ENCODE data around the gene PLEKHH1.

PLEKHH1 gene

DNA sequence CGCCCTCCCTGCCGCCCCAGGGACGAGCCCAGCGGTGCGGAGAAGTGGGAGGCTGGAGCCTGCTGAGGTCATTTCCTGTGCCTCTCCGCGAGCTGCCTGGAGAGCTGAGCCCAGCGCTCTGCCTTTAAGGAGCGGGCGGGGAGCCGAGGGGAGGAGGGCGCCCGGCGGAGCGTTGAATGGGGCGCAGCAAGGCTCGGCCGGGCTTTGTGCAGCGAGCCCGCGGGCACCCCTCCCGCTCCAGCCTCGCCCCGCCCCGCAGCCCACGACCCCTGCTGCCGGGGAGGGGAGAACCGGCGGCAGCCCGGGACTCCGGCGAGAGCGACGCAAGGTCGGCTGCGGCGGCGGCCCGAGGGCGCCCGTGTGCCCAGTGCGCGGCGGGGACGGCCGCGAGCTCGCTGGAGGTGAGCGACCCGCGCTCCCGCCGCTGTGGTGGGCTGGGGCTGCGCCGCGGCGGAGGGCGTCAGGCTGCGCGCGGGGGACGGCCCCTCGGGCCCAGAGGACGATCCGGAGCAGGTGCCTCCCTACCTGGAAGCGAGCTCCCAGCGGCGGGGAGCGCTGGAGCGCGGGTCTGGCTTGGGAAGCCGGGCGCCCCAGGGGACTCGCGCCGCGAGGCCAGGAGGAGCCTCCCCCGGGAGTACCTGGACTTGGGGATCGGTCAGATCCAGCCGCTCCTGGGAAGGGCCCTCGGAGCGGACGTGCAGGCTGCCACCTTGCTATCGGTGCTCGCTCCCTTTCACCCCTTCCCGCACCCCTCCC is at the start of gene PLEKHH1:
Gene PLEKHH1, plus strand, starts transcription at position 293 of the 756 bp plus-strand sequence. CDS start 8,578 bp downstream, outside the sequence.
- no peaks in the 10 kb centered on the region for H3K4me1 ChIP-seq (ENCODE audit: control insufficient read depth, insufficient read depth, low read length, unreplicated experiment)
- peak within 1 kb of the TSS; percentile 82 for H2AFZ ChIP-seq (ENCODE audit: low read length, unreplicated experiment)
- peaks cover 49% of the 10 kb centered on the region for H3K27me3 ChIP-seq (ENCODE audit: insufficient read depth, low read length)
- no peaks in the 10 kb centered on the region for H3K79me2 ChIP-seq (ENCODE audit: control insufficient read depth, insufficient read depth, low read length, unreplicated experiment)
- H3K36me3 ChIP-seq (ENCODE audit: insufficient read depth, low read length) = no peaks in the 10 kb centered on the region
- peak within 1 kb of the TSS; percentile 84 for H3K4me3 ChIP-seq (ENCODE audit: low read depth, low read length)
- H3K27ac ChIP-seq (ENCODE audit: low read depth, low read length) = no peak within 1 kb of the TSS

DNA sequence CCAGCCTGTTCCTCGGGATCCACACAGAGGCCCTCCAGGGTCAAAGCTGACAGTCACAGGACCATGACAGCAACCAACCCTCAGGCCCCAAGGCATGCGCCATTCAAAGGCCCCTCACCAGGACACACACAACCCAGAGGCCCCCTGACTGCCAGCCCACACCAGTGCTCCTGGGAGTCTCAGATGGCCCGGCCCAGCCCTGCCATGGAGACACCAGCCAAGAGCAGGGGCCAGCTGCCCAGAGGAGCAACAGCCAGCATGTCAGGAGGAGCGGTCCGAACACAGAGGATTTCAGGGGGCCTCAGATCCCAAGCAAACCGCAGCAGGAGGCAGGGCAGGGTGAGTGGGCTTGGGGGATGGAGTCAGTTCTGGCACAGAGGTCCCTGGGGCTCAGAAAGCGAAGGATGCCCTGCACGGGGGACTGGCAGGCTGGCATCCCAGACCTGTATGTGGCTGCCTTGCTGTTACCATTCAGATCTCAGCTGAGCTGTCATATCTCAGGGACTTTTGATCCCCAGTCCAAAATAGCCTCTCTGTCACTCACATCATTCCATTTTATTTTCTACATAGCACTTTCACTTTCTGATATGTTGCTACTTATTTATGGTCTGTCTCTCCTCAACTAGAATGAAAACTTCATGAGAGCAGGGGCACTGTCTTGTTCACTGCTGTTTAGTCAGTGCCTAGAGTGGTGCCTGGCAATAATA is 49.4 kb upstream of the PLEKHH1 start:
- H3K36me3 ChIP-seq (ENCODE audit: insufficient read depth, low read length) = no peaks in the 10 kb centered on the region

DNA sequence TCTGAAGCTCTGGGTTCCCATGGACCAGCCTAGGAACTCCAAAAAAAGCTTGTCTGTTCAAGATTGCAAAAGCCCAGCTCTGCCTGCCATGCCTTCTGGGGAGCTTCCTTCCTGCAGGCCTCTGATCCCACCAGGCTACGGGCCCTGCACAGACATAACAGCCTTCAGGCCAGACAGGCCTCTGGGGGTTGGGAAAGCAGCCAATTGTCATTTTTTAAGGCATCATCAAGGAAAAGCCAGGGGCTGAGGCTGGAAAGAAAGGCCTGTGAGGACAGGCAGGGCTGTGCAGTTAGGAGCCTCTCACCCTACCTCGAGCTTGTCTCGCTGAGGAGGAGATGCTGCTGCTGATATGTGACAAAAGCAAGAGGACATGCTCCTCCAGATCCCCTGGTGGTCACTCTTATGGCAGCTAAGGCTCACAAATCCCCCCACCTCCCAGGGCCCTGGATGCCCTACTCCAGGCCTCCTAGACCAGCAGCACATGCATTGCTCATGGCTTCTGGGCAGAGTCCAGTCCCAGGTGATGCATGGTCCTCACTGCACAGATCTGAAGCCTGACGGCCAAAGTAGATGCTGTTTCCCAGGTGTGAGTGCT is 47.5 kb upstream of the PLEKHH1 start:
- Histone ChIP-seq H3K4me3 (ENCODE audit: low read depth, low read length) (no peak overlapping the region), H3K79me2 (ENCODE audit: control insufficient read depth, insufficient read depth, low read length, unreplicated experiment) (no peaks in the 10 kb centered on the region), H3K27me3 (ENCODE audit: insufficient read depth, low read length) (no peaks in the 10 kb centered on the region), H3K4me1 (ENCODE audit: control insufficient read depth, insufficient read depth, low read length, unreplicated experiment) (peaks cover 9% of the 10 kb centered on the region), H2AFZ (ENCODE audit: low read length, unreplicated experiment) (no peak overlapping the region), H3K36me3 (ENCODE audit: insufficient read depth, low read length) (no peaks in the 10 kb centered on the region), H3K27ac (ENCODE audit: low read depth, low read length) (no peak overlapping the region)

More for the DNA sequence above, 49.4 kb upstream of the PLEKHH1 start:
- Histone ChIP-seq H3K4me1 (ENCODE audit: control insufficient read depth, insufficient read depth, low read length, unreplicated experiment) (peaks cover 5% of the 10 kb centered on the region), H3K27me3 (ENCODE audit: insufficient read depth, low read length) (no peaks in the 10 kb centered on the region), H3K4me3 (ENCODE audit: low read depth, low read length) (no peak overlapping the region), H3K79me2 (ENCODE audit: control insufficient read depth, insufficient read depth, low read length, unreplicated experiment) (no peaks in the 10 kb centered on the region), H2AFZ (ENCODE audit: low read length, unreplicated experiment) (no peak overlapping the region), H3K27ac (ENCODE audit: low read depth, low read length) (no peak overlapping the region)

DNA sequence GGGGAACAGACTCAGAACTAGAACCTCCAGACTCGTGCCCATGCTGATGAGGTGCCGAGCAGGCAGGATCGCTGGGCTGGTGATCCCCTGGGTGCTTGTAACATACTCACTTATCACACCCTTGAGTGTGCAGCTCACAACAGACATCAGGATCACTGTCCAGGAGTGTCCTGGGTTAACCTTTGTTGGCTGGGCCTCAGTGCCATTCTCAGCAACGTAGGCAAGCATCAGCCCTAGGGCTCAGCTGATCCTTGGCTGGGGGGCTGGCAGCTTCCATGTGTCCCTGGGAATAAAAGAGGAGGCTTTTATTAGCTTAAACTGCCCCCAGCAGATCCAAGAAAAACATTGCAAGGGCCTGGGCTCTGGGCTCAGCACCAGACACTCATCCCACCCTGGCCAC is 46.2 kb upstream of the PLEKHH1 start:
- 0 out of 2 replicates have a peak, but pooled peaks cover 7% of the 10 kb centered on the region for H3K27me3 ChIP-seq (ENCODE audit: insufficient read depth, low read length)
- H3K4me1 ChIP-seq (ENCODE audit: control insufficient read depth, insufficient read depth, low read length, unreplicated experiment) = peaks cover 9% of the 10 kb centered on the region
- no peak overlapping the region for H3K27ac ChIP-seq (ENCODE audit: low read depth, low read length)
- no peak overlapping the region for H3K4me3 ChIP-seq (ENCODE audit: low read depth, low read length)
- H3K36me3 ChIP-seq (ENCODE audit: insufficient read depth, low read length) = no peaks in the 10 kb centered on the region
- no peak overlapping the region for H2AFZ ChIP-seq (ENCODE audit: low read length, unreplicated experiment)
- H3K79me2 ChIP-seq (ENCODE audit: control insufficient read depth, insufficient read depth, low read length, unreplicated experiment) = no peaks in the 10 kb centered on the region

DNA sequence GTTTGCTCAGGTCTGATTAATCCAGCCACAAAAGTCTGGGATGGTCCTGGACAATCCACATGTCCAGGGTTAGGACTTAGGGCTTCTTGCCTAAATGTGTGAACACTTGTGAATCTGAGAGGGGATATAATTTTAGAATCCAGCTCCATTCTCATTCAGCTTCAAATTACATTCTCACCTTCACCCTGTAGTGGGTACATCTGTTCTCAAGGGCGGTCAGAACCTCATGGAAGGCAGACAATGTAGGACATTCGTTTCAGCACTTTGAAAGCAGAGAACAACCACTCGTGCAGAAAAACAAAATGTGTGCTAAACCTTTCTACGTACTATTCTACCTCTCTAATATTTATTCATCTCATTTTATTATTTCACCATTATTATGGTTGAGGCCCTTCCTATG is 45.8 kb upstream of the PLEKHH1 start:
- Histone ChIP-seq H2AFZ (ENCODE audit: low read length, unreplicated experiment) (no peak overlapping the region), H3K27me3 (ENCODE audit: insufficient read depth, low read length) (0 out of 2 replicates have a peak, but pooled peaks cover 9% of the 10 kb centered on the region), H3K79me2 (ENCODE audit: control insufficient read depth, insufficient read depth, low read length, unreplicated experiment) (no peaks in the 10 kb centered on the region), H3K4me3 (ENCODE audit: low read depth, low read length) (no peak overlapping the region), H3K4me1 (ENCODE audit: control insufficient read depth, insufficient read depth, low read length, unreplicated experiment) (peaks cover 9% of the 10 kb centered on the region), H3K36me3 (ENCODE audit: insufficient read depth, low read length) (no peaks in the 10 kb centered on the region), H3K27ac (ENCODE audit: low read depth, low read length) (no peak overlapping the region)

DNA sequence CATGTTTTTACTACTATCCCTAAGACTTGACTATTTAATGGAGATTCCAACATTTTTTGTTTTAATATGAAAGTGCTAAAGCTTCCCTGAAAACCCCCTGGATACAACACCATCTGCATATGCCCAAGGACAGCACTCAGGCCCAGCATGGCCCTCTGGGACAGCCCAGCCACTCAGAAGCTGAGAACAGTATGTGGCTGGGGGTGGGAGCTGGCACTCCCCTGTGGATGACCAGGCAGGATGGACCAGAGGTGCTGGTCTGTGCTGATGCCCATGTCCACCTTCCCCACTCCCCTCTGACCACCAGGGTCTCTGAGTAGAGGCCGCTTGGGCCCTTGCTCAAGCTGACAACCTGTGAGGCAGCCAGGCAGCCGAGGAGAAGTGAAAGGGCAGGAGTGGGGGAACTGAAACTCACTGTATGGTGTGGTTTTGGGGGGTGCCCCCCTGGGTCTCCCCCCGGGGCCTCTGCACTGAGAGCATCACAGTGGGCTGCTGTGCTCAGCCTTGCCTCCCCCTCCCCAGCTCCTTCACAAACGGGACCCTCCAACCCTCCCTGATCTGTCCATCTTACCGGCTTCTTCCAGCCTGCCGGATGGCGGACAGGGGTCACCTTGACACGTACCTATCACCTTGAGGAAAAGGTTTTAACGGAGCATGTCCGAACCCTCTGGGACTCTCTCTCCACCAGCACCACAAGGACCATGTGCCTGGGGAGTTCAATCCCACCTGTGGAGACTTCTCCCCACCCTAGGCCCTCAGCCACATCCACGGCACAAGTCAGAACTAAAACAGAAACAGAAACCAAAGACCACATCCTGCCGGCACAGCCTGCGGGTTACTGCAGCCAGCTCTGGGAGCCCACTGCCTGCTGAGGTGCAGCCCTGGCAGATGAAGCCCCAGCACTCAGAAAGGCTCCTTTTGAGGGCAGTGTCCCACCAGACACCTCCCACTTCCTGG is 44.9 kb upstream of the PLEKHH1 start, which contains the start of gene TMEM229B:
Gene TMEM229B, minus strand, starts transcription at position 785 of the 957 bp plus-strand sequence. CDS start 14,798 bp downstream, outside the sequence.
- peaks cover 9% of the 10 kb centered on the region for H3K4me1 ChIP-seq (ENCODE audit: control insufficient read depth, insufficient read depth, low read length, unreplicated experiment)
- no peaks in the 10 kb centered on the region for H3K36me3 ChIP-seq (ENCODE audit: insufficient read depth, low read length)
- peak within 1 kb of the TSS; percentile 66 for H3K4me3 ChIP-seq (ENCODE audit: low read depth, low read length)
- no peak within 1 kb of the TSS for H3K27ac ChIP-seq (ENCODE audit: low read depth, low read length)
- 0 out of 2 replicates have a peak, but pooled peaks cover 9% of the 10 kb centered on the region for H3K27me3 ChIP-seq (ENCODE audit: insufficient read depth, low read length)
- no peaks in the 10 kb centered on the region for H3K79me2 ChIP-seq (ENCODE audit: control insufficient read depth, insufficient read depth, low read length, unreplicated experiment)
- H2AFZ ChIP-seq (ENCODE audit: low read length, unreplicated experiment) = peak within 1 kb of the TSS; percentile 87

DNA sequence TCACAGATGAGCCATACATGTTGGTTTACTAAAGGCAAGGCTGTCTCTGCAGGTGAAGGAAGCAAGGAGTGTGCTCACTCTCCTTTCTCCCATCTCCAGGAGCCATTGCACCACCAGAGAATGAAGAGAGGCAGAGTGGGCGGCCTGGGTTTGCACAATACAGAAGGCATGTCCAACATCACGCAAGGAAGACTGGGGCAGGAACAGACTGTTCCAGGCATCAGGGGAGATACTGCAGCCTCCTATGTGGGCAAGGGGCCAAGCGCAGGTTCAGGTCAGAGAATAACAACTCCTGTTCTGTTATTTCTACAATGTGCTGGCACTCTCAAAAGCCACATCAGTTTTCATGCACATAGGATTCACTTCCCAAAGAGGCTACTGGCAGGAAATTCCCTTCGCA is 42.9 kb upstream of the PLEKHH1 start:
- Histone ChIP-seq H3K4me1 (ENCODE audit: control insufficient read depth, insufficient read depth, low read length, unreplicated experiment) (peaks cover 9% of the 10 kb centered on the region), H3K4me3 (ENCODE audit: low read depth, low read length) (no peak overlapping the region), H2AFZ (ENCODE audit: low read length, unreplicated experiment) (no peak overlapping the region)

DNA sequence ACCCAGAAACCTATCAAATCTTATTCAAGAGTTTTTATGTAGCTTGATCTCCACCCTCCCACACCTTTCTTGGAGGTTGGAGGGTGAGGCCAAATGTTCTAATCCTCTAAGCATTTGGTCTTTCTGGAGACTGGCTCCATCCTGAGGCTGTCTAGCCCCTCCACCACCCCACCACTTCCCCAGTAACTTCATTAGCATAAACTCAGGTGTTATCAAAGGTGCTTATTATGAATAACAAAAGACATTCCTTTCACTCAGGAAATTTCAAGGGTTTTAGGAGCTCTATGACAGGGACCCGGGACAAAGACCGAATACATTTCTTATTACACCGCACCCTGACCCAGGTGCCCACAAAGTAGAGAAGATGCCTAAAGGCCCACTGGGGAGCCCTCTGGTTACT is 41.8 kb upstream of the PLEKHH1 start:
- H3K4me3 ChIP-seq (ENCODE audit: low read depth, low read length) = no peak overlapping the region
- no peak overlapping the region for H3K27ac ChIP-seq (ENCODE audit: low read depth, low read length)
- H3K4me1 ChIP-seq (ENCODE audit: control insufficient read depth, insufficient read depth, low read length, unreplicated experiment) = peaks cover 9% of the 10 kb centered on the region

More for the DNA sequence above, 42.9 kb upstream of the PLEKHH1 start:
- Histone ChIP-seq H3K79me2 (ENCODE audit: control insufficient read depth, insufficient read depth, low read length, unreplicated experiment) (no peaks in the 10 kb centered on the region), H3K27me3 (ENCODE audit: insufficient read depth, low read length) (0 out of 2 replicates have a peak, but pooled peaks cover 9% of the 10 kb centered on the region), H3K36me3 (ENCODE audit: insufficient read depth, low read length) (no peaks in the 10 kb centered on the region; the same call in 1 of the 2 replicates), H3K27ac (ENCODE audit: low read depth, low read length) (no peak overlapping the region)

DNA sequence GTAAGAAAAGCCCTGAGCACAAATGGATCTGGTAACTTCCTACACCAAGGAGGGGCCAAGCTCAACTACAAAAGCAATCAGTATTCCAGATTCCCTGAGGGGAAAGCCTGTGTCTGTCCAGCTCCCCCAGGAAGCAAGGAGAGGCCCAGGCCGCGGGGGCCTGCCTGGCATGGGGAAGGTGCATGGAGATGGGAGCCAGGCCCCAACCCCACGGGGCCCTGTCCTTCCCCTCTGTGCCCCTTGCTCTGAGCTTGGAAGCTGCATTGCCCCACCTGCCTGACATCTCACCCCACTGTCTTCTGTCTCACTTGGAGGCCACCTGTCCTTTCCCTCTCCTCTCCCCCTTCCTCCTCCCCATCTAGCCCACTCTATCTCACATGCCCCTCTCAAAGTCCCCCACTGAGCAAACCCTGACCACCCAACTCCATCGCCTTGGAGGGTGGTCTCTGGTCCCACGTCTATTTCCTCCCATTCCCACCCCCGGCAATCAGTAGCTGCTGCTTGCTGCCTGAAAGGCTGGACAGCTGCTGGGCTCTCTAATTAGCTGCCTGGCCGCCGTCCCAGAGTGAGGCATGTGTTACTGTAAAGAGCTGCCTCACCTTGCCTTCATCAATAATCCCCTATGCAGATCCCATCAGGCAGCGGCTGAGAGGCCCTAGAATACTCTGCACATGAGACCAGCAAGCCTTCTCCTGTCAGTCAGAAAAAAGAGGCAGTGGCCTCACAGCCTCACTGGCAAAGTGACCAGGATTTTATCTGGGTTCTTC is 41.2 kb upstream of the PLEKHH1 start:
- Histone ChIP-seq H3K27ac (ENCODE audit: low read depth, low read length) (no peak overlapping the region), H3K4me3 (ENCODE audit: low read depth, low read length) (no peak overlapping the region), H3K79me2 (ENCODE audit: control insufficient read depth, insufficient read depth, low read length, unreplicated experiment) (no peaks in the 10 kb centered on the region), H3K36me3 (ENCODE audit: insufficient read depth, low read length) (no peaks in the 10 kb centered on the region; the same call in 1 of the 2 replicates), H3K27me3 (ENCODE audit: insufficient read depth, low read length) (0 out of 2 replicates have a peak, but pooled peaks cover 9% of the 10 kb centered on the region), H3K4me1 (ENCODE audit: control insufficient read depth, insufficient read depth, low read length, unreplicated experiment) (peaks cover 9% of the 10 kb centered on the region), H2AFZ (ENCODE audit: low read length, unreplicated experiment) (no peak overlapping the region)

More for the DNA sequence above, 41.8 kb upstream of the PLEKHH1 start:
- H3K36me3 ChIP-seq (ENCODE audit: insufficient read depth, low read length) = no peaks in the 10 kb centered on the region; the same call in 1 of the 2 replicates
- H3K79me2 ChIP-seq (ENCODE audit: control insufficient read depth, insufficient read depth, low read length, unreplicated experiment) = no peaks in the 10 kb centered on the region
- 0 out of 2 replicates have a peak, but pooled peaks cover 9% of the 10 kb centered on the region for H3K27me3 ChIP-seq (ENCODE audit: insufficient read depth, low read length)
- H2AFZ ChIP-seq (ENCODE audit: low read length, unreplicated experiment) = no peak overlapping the region

All from ACC112 (cell line).